ENCODE measurements around the gene CPNE4. TPM values are rescaled to one million over a fixed set of nuclear protein-coding genes. Genes with fewer than 3 reads are reported as not detected.

Gene CPNE4
- total and polyA plus RNA-seq, 9 of the 15 experiments (the other 6 are each of a cell fraction or from before 2014, with no cell fraction given) = not detected

DNA sequence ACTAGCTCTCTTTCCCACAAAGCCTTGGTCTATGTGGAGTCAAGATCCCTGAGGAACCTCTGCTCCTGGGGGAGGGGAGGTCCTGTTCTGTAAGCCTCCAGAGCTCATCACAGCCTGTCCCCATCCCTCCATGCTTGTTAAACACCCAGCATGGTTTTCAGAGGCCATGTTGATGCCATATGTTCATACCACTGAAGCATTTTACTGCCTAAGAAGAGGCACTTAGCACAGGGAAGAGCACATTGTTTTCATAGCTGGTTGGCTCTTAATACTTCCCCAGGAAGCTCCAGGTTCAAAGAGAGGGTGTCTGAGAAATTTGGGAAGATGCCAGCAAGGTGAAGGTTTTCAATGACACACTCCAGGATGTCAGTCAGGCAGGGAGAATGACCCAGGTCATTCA, 25.6 kb downstream of the CPNE4 start:
- intact Hi-C loops (cut with micrococcal nuclease) = no loop called here
- Histone ChIP-seq H3K4me3 (no peak overlapping the region), H3K36me3 (ENCODE audit: control insufficient read depth, insufficient read depth, low read length) (no peaks in the 10 kb centered on the region), H3K4me2 (ENCODE audit: insufficient read depth, low read length) (no peak overlapping the region), H3K9me1 (ENCODE audit: control insufficient read depth, insufficient read depth, low read length) (no peaks in the 10 kb centered on the region), H3K9me3 (replicated peaks; ENCODE audit: control insufficient read depth, insufficient read depth, low read depth, low read length) (no peaks in the 10 kb centered on the region), H4K20me1 (replicated peaks; ENCODE audit: control insufficient read depth, insufficient read depth, low read length) (no peaks in the 10 kb centered on the region), H3K79me2 (ENCODE audit: control insufficient read depth, insufficient read depth, low read length) (no peaks in the 10 kb centered on the region), H3K27ac (ENCODE audit: extremely low read depth, low read depth, low read length) (no peak overlapping the region), H3K4me1 (replicated peaks in 1 of 2; ENCODE audit: control insufficient read depth in 2 of 2, insufficient read depth in 2 of 2, low read length in 2 of 2) (no peaks in the 10 kb centered on the region), H2AFZ (ENCODE audit: low read depth, low read length) (no peak overlapping the region), H3K9ac (ENCODE audit: insufficient read depth in 1 of 2, low read depth in 2 of 2, low read length in 2 of 2) (no peak overlapping the region), H3K27me3 (ENCODE audit: control insufficient read depth in 2 of 2, insufficient read depth in 2 of 2, low read length in 2 of 2) (no peaks in the 10 kb centered on the region)
- CTCF ChIA-PET (ENCODE audit: low intra/inter-chr PET ratio) = no interaction called here
- ATAC-seq (no peak), DNase-seq (ENCODE audit: extremely low read depth in 1 of 4, low spot score in 3 of 4) (no peak), FAIRE-seq (no peak)
- in situ Hi-C loops (cut with MboI) = loop anchor here (25.0 kb wide), 1 partner anchor 972 kb away; the partner anchor contains the start of genes ASTE1 and NEK11
- no TSS peak for BruUV-seq (replicated peaks)
- POLR2A ChIA-PET = interaction anchor here (0.5 kb wide), 1 partner anchor 9 kb away, joined by 3 read pairs; no protein-coding TSS in a partner anchor
- TF ChIP-seq HMG20A (CRISPR knock-in tag; conservative IDR thresholded peaks at IDR 0.05) (no peak), TAL1 (IDR thresholded peaks at IDR 0.05) (no peak), YY1 (IDR thresholded peaks at IDR 0.05; ENCODE audit: borderline replicate concordance in 1 of 3, control insufficient read depth in 1 of 3, extremely low read depth in 1 of 3, insufficient read depth in 3 of 3, insufficient read length in 1 of 3, insufficient replicate concordance in 2 of 3, low read depth in 1 of 3, low read length in 2 of 3) (no peak), RUNX1 (IDR thresholded peaks at IDR 0.05; ENCODE audit: low read depth) (no peak), RFX5 (IDR thresholded peaks at IDR 0.05; ENCODE audit: low read depth, low read length) (no peak), SNIP1 (IDR thresholded peaks at IDR 0.05; ENCODE audit: low read depth) (no peak), MCM7 (IDR thresholded peaks at IDR 0.05) (no peak), IRF9 (tag; IDR thresholded peaks at IDR 0.05) (no peak), SOX6 (IDR thresholded peaks at IDR 0.05) (no peak), CREBBP (IDR thresholded peaks at IDR 0.05; ENCODE audit: low read depth, low read length) (no peak), ZBTB17 (CRISPR knock-in tag; IDR thresholded peaks at IDR 0.05) (no peak), ZC3H8 (IDR thresholded peaks at IDR 0.05) (no peak), JUN (IDR thresholded peaks at IDR 0.05; ENCODE audit: borderline replicate concordance, low read depth, low read length) (no peak), JUN (CRISPR knock-in tag; IDR thresholded peaks at IDR 0.05; ENCODE audit: borderline replicate concordance) (no peak), ETV1 (tag; conservative IDR thresholded peaks at IDR 0.05; ENCODE audit: low read depth) (no peak), ZNF780A (CRISPR knock-in tag; IDR thresholded peaks at IDR 0.05) (no peak), CBX2 (IDR thresholded peaks at IDR 0.05; ENCODE audit: insufficient read depth, low read length, poor library complexity, severe bottlenecking) (no peak)
- TF ChIP-seq, protein P1, sequence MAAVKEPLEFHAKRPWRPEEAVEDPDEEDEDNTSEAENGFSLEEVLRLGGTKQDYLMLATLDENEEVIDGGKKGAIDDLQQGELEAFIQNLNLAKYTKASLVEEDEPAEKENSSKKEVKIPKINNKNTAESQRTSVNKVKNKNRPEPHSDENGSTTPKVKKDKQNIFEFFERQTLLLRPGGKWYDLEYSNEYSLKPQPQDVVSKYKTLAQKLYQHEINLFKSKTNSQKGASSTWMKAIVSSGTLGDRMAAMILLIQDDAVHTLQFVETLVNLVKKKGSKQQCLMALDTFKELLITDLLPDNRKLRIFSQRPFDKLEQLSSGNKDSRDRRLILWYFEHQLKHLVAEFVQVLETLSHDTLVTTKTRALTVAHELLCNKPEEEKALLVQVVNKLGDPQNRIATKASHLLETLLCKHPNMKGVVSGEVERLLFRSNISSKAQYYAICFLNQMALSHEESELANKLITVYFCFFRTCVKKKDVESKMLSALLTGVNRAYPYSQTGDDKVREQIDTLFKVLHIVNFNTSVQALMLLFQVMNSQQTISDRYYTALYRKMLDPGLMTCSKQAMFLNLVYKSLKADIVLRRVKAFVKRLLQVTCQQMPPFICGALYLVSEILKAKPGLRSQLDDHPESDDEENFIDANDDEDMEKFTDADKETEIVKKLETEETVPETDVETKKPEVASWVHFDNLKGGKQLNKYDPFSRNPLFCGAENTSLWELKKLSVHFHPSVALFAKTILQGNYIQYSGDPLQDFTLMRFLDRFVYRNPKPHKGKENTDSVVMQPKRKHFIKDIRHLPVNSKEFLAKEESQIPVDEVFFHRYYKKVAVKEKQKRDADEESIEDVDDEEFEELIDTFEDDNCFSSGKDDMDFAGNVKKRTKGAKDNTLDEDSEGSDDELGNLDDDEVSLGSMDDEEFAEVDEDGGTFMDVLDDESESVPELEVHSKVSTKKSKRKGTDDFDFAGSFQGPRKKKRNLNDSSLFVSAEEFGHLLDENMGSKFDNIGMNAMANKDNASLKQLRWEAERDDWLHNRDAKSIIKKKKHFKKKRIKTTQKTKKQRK (IDR thresholded peaks at IDR 0.05; ENCODE audit: borderline replicate concordance, low read depth, low read length) = no peak

Data from K562 (cell line).